Colonic mucosa (tissue), 4 donors: ENCODE results near the gene BPTF. TPM values are rescaled to one million over a fixed set of nuclear protein-coding genes. Genes with fewer than 3 reads are reported as not detected.
"Not testable (repeated sequence)": the region's sequence is repeated elsewhere in the genome, so short reads cannot be mapped to it uniquely, and the experiment has no call there.

Source experiments
- DNase-seq: peaks from one replicate; pipeline ENCODE4 v3.0.0-alpha.2; 2020
- H3K27ac ChIP-seq: fragments of 200-600 bp; one replicate; pipeline ENCODE4 v1.8.0; 2021
- H3K27me3 ChIP-seq: fragments of 200-600 bp; one replicate; pipeline ENCODE4 v1.8.0; 2021
- H3K36me3 ChIP-seq: fragments of 200-600 bp; one replicate; pipeline ENCODE4 v1.8.0; 2021
- H3K4me1 ChIP-seq: fragments of 200-600 bp; one replicate; pipeline ENCODE4 v1.8.0; 2021; ENCODE audit warnings: mild to moderate bottlenecking
- H3K4me3 ChIP-seq: fragments of 200-600 bp; one replicate; pipeline ENCODE4 v1.8.0; 2021
- H3K9ac ChIP-seq, 2 donors: one replicate each; pipeline ENCODE4 v1.7.0; 2013; ENCODE audit warnings: control low read depth in 2 of 2, low read depth in 2 of 2, low read length in 2 of 2
- H3K9me3 ChIP-seq: fragments of 200-600 bp; one replicate; pipeline ENCODE4 v1.8.0; 2021
- CTCF ChIP-seq: fragments of 200-600 bp; IDR thresholded peaks from one replicate; pipeline ENCODE4 v1.8.0; 2022; ENCODE audit warnings: antibody characterized with exemption, mild to moderate bottlenecking
- intact Hi-C: fragments of 100-400 bp; cut with DNase I; formaldehyde crosslinking; loops from one replicate; pipeline ENCODE4 v1.14.1; 2022
- total RNA-seq, 2 donors: library from RNA; stranded (reverse); fragmentation: NEBNext Ultra II Directional in 1 of 2; extraction: Animal tissue kit (Norgen Biotek cat#: 25700) in 1 of 2; gene quantifications; one replicate each; pipeline ENCODE4 v1.2.1, GENCODE V29; 2021
- donor health status: healthy.
- donor health status: DM: no; HTN: no; CAD: no.
- donor health status: DM: no; HTN: no; CAD: no.

Gene BPTF
- total RNA-seq, 2 donors from 2014 or later, result 61.3 to 77.9 TPM

GRCh38 chr17:67963145-67963572, 137.9 kb downstream of the BPTF start:
- H3K4me3 ChIP-seq, H3K27ac ChIP-seq, H3K9ac ChIP-seq, H3K4me1 ChIP-seq, H3K36me3 ChIP-seq, H3K27me3 ChIP-seq, H3K9me3 ChIP-seq: not testable (repeated sequence)
- peak; percentile 83 for DNase-seq
- peak; percentile 73 for TF ChIP-seq CTCF
- intact Hi-C loops, result loop anchor here (10.0 kb wide), 1 partner anchor 52 kb away; no protein-coding TSS in a partner anchor

GRCh38 chr17:67970783-67971182, 145.5 kb downstream of the BPTF start:
- intact Hi-C loops, result no loop called here
- H3K36me3 ChIP-seq, result no peaks in the 10 kb centered on the region

GRCh38 chr17:67974185-67974584, 148.9 kb downstream of the BPTF start:
- Histone ChIP-seq H3K36me3 (peaks cover 3% of the 10 kb centered on the region), H3K4me3 (no peak overlapping the region), H3K4me1 (no peaks in the 10 kb centered on the region), H3K27ac (no peak overlapping the region), H3K27me3 (no peaks in the 10 kb centered on the region), H3K9ac (no peak overlapping the region), H3K9me3 (no peaks in the 10 kb centered on the region)
- intact Hi-C loops, result no loop called here
- peak; percentile 8 for DNase-seq
- no peak for TF ChIP-seq CTCF

More at GRCh38 chr17:67970783-67971182, 145.5 kb downstream of the BPTF start:
- no peaks in the 10 kb centered on the region for H3K4me1 ChIP-seq
- H3K9me3 ChIP-seq, result no peaks in the 10 kb centered on the region
- H3K27me3 ChIP-seq, result no peaks in the 10 kb centered on the region
- no peak for TF ChIP-seq CTCF
- no peak overlapping the region for H3K4me3 ChIP-seq
- no peak overlapping the region for H3K27ac ChIP-seq
- no peak for DNase-seq
- H3K9ac ChIP-seq, result no peak overlapping the region

GRCh38 chr17:67974598-67975066, 149.3 kb downstream of the BPTF start:
- intact Hi-C loops, result no loop called here
- Histone ChIP-seq H3K27me3 (no peaks in the 10 kb centered on the region), H3K4me1 (no peaks in the 10 kb centered on the region), H3K4me3 (no peak overlapping the region), H3K9ac (no peak overlapping the region), H3K27ac (no peak overlapping the region), H3K36me3 (peaks cover 3% of the 10 kb centered on the region), H3K9me3 (no peaks in the 10 kb centered on the region)
- TF ChIP-seq CTCF, result no peak
- peak; percentile 12 for DNase-seq

GRCh38 chr17:67976306-67976705, 151.0 kb downstream of the BPTF start:
- H3K27me3 ChIP-seq, H3K27ac ChIP-seq, H3K9ac ChIP-seq, DNase-seq, H3K36me3 ChIP-seq, H3K4me1 ChIP-seq, H3K9me3 ChIP-seq, H3K4me3 ChIP-seq, intact Hi-C loops: not testable (repeated sequence)

GRCh38 chr17:67980456-67980855, 155.2 kb downstream of the BPTF start:
- H3K9me3 ChIP-seq, result no peaks in the 10 kb centered on the region
- H3K27ac ChIP-seq, result no peak overlapping the region
- no peak overlapping the region for H3K9ac ChIP-seq
- TF ChIP-seq CTCF, result no peak
- H3K27me3 ChIP-seq, result no peaks in the 10 kb centered on the region
- H3K4me1 ChIP-seq, result no peaks in the 10 kb centered on the region
- H3K4me3 ChIP-seq, result no peak overlapping the region
- H3K36me3 ChIP-seq, result peaks cover 3% of the 10 kb centered on the region
- peak; percentile 15 for DNase-seq
- intact Hi-C loops, result no loop called here

- peak; percentile 9 for DNase-seq
- H3K36me3 ChIP-seq, H3K4me1 ChIP-seq, H3K9me3 ChIP-seq, H3K9ac ChIP-seq, H3K27me3 ChIP-seq, intact Hi-C loops, H3K4me3 ChIP-seq, H3K27ac ChIP-seq: not testable (repeated sequence)
Measured at GRCh38 chr17:67980883-67981282, 155.6 kb downstream of the BPTF start.
